Endodermal cell (in vitro differentiated cells): Measurements from ENCODE around the gene AGPS. TPM values are rescaled to one million over a fixed set of nuclear protein-coding genes. Genes with fewer than 3 reads are reported as not detected.

Source experiments
- DNase-seq: peaks from one replicate; pipeline ENCODE4 v3.0.0-alpha.2; 2017
- H3K27ac ChIP-seq: 2 replicates; pipeline ENCODE4 v1.5.1; 2013; ENCODE audit warnings: mild to moderate bottlenecking, low read depth, low read length, moderate library complexity
- H3K27me3 ChIP-seq: 2 replicates; pipeline ENCODE4 v1.6.1; 2013; ENCODE audit warnings: mild to moderate bottlenecking, low read length, moderate library complexity; ENCODE audit not compliant: insufficient read depth, control insufficient read depth, poor library complexity, severe bottlenecking
- H3K36me3 ChIP-seq: 2 replicates; pipeline ENCODE4 v1.7.0; 2013; ENCODE audit warnings: mild to moderate bottlenecking, low read length, moderate library complexity; ENCODE audit not compliant: control insufficient read depth, insufficient read depth
- H3K4me1 ChIP-seq: one replicate; pipeline ENCODE4 v1.7.0; 2013; ENCODE audit warnings: low read length; ENCODE audit not compliant: control insufficient read depth, insufficient read depth
- H3K4me3 ChIP-seq: 2 replicates; pipeline ENCODE4 v1.5.1; 2013; ENCODE audit warnings: mild to moderate bottlenecking, low read length, moderate library complexity
- H3K9ac ChIP-seq: 2 replicates; pipeline ENCODE4 v1.6.1; 2013; ENCODE audit warnings: mild to moderate bottlenecking, low read length, moderate library complexity; ENCODE audit not compliant: poor library complexity, severe bottlenecking; ENCODE audit errors: extremely low read depth
- H3K9me3 ChIP-seq: 2 replicates; pipeline ENCODE4 v1.6.1; 2013; ENCODE audit warnings: mild to moderate bottlenecking, low read length, moderate library complexity; ENCODE audit not compliant: control insufficient read depth
- H3K27ac Mint-ChIP-seq: 2 replicates; pipeline ENCODE4 v1.8.0; 2020; ENCODE audit warnings: mixed read lengths
- H3K27me3 Mint-ChIP-seq: 2 replicates; pipeline ENCODE4 v1.8.0; 2021; ENCODE audit warnings: mild to moderate bottlenecking, mixed read lengths; ENCODE audit not compliant: insufficient read depth
- H3K36me3 Mint-ChIP-seq: 2 replicates; pipeline ENCODE4 v1.8.0; 2020; ENCODE audit warnings: low read depth, mixed read lengths
- H3K4me1 Mint-ChIP-seq: 2 replicates; pipeline ENCODE4 v1.8.0; 2020; ENCODE audit warnings: mixed read lengths
- H3K4me3 Mint-ChIP-seq: 2 replicates; pipeline ENCODE4 v1.8.0; 2020; ENCODE audit warnings: mild to moderate bottlenecking, moderate library complexity, mixed read lengths
- H3K9me3 Mint-ChIP-seq: 2 replicates; pipeline ENCODE4 v1.8.0; 2020; ENCODE audit warnings: mild to moderate bottlenecking, mixed read lengths
- WGBS, 2 experiments: methylation state at CpG; one replicate each; pipeline versions ENCODE4 v1.1.5 to v1.1.7; 2013; ENCODE audit warnings: missing lambda C conversion rate in 2 of 2, mixed read lengths in 1 of 2; ENCODE audit not compliant: insufficient coverage in 1 of 2, insufficient read length in 1 of 2; 5-methylcytosine and 5-hydroxymethylcytosine counted together
- total RNA-seq, 2 donors: library from RNA; stranded (reverse); fragmentation: NEBNext Ultra II Directional in 1 of 2; extraction: Animal tissue kit (Norgen Biotek cat#: 25700) in 1 of 2; gene quantifications; 2 replicates in 1 of 2; 3 replicates in 1 of 2; pipeline ENCODE4 v1.2.1, GENCODE V29; 2021
- TF ChIP-seq, protein P1 (sequence below): fragments of 200-600 bp; sonication (generic); conservative IDR thresholded peaks from 2 replicates; pipeline ENCODE4 v1.5.0; 2021; ENCODE audit warnings: antibody characterized with exemption, mild to moderate bottlenecking

Gene AGPS
- total RNA-seq, 2 donors from 2014 or later: 76.8 to 86.1 TPM

DNA sequence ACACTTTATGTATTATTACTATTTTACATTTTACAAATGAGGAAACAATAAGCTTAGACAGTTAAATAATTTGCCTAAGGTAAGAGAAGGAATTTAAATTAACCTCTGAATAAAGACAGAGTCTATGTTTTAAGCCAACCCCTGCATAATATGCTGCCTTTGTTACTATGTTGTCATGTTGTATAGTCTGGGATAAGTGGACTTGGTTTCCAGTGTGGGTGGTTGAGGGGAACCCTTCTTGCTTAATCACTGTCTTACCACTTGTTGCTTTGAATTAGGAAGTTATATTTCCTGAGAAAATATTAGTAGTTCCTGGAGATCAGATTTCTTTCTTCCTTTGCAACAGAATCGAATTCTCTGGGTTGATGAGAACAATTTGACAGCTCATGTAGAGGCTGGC, 52.6 kb downstream of the AGPS start:
- TF ChIP-seq, protein P1, sequence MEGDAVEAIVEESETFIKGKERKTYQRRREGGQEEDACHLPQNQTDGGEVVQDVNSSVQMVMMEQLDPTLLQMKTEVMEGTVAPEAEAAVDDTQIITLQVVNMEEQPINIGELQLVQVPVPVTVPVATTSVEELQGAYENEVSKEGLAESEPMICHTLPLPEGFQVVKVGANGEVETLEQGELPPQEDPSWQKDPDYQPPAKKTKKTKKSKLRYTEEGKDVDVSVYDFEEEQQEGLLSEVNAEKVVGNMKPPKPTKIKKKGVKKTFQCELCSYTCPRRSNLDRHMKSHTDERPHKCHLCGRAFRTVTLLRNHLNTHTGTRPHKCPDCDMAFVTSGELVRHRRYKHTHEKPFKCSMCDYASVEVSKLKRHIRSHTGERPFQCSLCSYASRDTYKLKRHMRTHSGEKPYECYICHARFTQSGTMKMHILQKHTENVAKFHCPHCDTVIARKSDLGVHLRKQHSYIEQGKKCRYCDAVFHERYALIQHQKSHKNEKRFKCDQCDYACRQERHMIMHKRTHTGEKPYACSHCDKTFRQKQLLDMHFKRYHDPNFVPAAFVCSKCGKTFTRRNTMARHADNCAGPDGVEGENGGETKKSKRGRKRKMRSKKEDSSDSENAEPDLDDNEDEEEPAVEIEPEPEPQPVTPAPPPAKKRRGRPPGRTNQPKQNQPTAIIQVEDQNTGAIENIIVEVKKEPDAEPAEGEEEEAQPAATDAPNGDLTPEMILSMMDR: no peak
- Histone ChIP-seq H3K4me3 (no peak overlapping the region), H3K27me3 (no peaks in the 10 kb centered on the region), H3K9ac (no peak overlapping the region), H3K36me3 (peaks cover 85% of the 10 kb centered on the region), H3K9me3 (peaks cover 9% of the 10 kb centered on the region), H3K27ac (no peak overlapping the region), H3K4me1 (no peaks in the 10 kb centered on the region)
- Mint-ChIP-seq H3K27ac (no peak overlapping the region), H3K4me1 (no peaks in the 10 kb centered on the region), H3K9me3 (no peaks in the 10 kb centered on the region), H3K4me3 (no peak overlapping the region), H3K36me3 (peaks cover 62% of the 10 kb centered on the region), H3K27me3 (no peaks in the 10 kb centered on the region)
- DNase-seq: no peak
- WGBS, 2 experiments: 100% methylated on average over 1 of the region's 1 CpG; no CpG with 5 or more reads in 1 of the 2 experiments

DNA sequence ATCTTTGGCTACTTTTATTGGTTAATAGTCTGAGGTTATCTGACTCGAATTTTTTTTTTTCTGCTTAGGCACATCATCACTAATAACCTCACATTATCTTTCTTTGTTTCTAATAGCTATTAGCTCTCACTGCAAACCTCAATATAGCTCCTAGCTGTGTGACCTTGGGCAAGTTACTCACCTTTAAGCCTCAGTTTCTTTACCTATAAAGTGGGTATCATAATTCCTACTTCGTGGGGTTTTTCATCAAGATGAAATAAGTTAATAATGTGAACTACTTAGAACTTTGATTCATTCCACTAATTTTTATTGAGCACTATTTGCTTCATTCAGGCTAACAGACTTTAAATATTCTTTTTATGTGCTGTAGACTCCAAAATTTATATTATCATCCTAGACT, 55.5 kb downstream of the AGPS start:
- Mint-ChIP-seq H3K4me1 (no peaks in the 10 kb centered on the region), H3K36me3 (peaks cover 58% of the 10 kb centered on the region), H3K27me3 (no peaks in the 10 kb centered on the region), H3K27ac (no peak overlapping the region), H3K4me3 (no peak overlapping the region), H3K9me3 (no peaks in the 10 kb centered on the region)
- Histone ChIP-seq H3K9ac (no peak overlapping the region), H3K9me3 (peaks cover 9% of the 10 kb centered on the region), H3K27ac (no peak overlapping the region), H3K4me1 (no peaks in the 10 kb centered on the region), H3K27me3 (no peaks in the 10 kb centered on the region), H3K4me3 (no peak overlapping the region), H3K36me3 (peaks cover 73% of the 10 kb centered on the region)
- WGBS, 2 experiments: 95% methylated on average over 2 of the region's 2 CpGs; no CpG with 5 or more reads in 1 of the 2 experiments
- TF ChIP-seq, protein P1: no peak
- DNase-seq: no peak

DNA sequence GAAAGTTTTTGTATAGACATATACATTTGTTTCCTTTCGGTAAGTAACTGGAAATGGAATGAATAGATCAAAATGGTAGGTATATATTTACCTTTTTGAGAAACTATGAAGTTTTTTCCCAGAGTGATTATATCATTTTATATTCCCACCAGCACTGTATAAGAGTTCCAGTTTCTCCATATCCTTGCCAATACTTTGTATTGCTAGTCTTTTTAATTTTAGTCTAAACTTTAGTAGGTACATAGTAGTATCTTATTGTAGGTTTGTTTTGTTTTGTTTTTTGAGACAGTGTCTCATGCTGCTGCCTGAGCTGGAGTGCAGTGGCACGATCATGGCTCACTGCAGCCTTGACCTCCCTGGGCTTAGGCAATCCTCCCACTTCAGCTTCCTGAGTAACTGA, 56.6 kb downstream of the AGPS start:
- TF ChIP-seq, protein P1: no peak
- H3K27ac ChIP-seq: no peak overlapping the region
- no peak overlapping the region for H3K4me3 ChIP-seq
- H3K36me3 ChIP-seq: peaks cover 72% of the 10 kb centered on the region
- 91 to 98% methylated on average over 1 to 2 of the region's 2 CpGs for WGBS, 2 experiments
- Mint-ChIP-seq H3K27ac (no peak overlapping the region), H3K4me3 (no peak overlapping the region), H3K27me3 (no peaks in the 10 kb centered on the region), H3K36me3 (peaks cover 57% of the 10 kb centered on the region), H3K9me3 (no peaks in the 10 kb centered on the region), H3K4me1 (no peaks in the 10 kb centered on the region)
- H3K9me3 ChIP-seq: peaks cover 9% of the 10 kb centered on the region
- H3K27me3 ChIP-seq: no peaks in the 10 kb centered on the region
- no peak for DNase-seq
- H3K9ac ChIP-seq: no peak overlapping the region
- H3K4me1 ChIP-seq: no peaks in the 10 kb centered on the region
